PC-9 (cell line): ENCODE results near the gene ARHGDIB. TPM values are rescaled to one million over a fixed set of nuclear protein-coding genes. Genes with fewer than 3 reads are reported as not detected.

ENCODE experiments used
- BruUV-seq: library from RNA; stranded (reverse); fragments of 400-500 nt; replicated peaks from 2 replicates; lab custom pipeline; 2021; lab: Mats Ljungman, UMichigan
- CTCF ChIA-PET: fragments of 300-600 bp; sonication (Branson Sonifier 250); formaldehyde crosslinking; loops from one replicate; lab custom pipeline; 2022; ENCODE audit warnings: antibody characterized with exemption; lab: Charles Lee
- POLR2A ChIA-PET: fragments of 300-600 bp; sonication (Branson Sonifier 250); formaldehyde crosslinking; loops from one replicate; lab custom pipeline; 2022; ENCODE audit warnings: antibody characterized with exemption; ENCODE audit not compliant: unreplicated experiment; lab: Charles Lee
- DNase-seq, 2 experiments: peaks; one replicate each; pipeline versions ENCODE4 v3.0.0 to v3.0.0-alpha.2; 2015 to 2022; ENCODE audit warnings: mixed read lengths in 1 of 2
- H2AFZ ChIP-seq: fragments of 200-600 bp; sonication (generic); 2 replicates; pipeline ENCODE4 v1.8.1; 2017; ENCODE audit warnings: antibody characterized with exemption
- H3F3A ChIP-seq: fragments of 200-600 bp; sonication (generic); 2 replicates; pipeline ENCODE4 v1.8.1; 2017; ENCODE audit warnings: antibody characterized with exemption, mild to moderate bottlenecking, low read depth; ENCODE audit not compliant: insufficient read depth
- H3K27ac ChIP-seq: fragments of 200-600 bp; sonication (generic); 2 replicates; pipeline ENCODE4 v1.6.1; 2016; ENCODE audit warnings: mixed run types
- H3K27me3 ChIP-seq: fragments of 200-600 bp; sonication (generic); 2 replicates; pipeline ENCODE4 v1.6.1; 2016; ENCODE audit warnings: low read depth, mixed run types; ENCODE audit not compliant: insufficient read depth
- H3K36me3 ChIP-seq: fragments of 200-600 bp; sonication (generic); 2 replicates; pipeline ENCODE4 v1.6.1; 2016; ENCODE audit warnings: low read depth, mixed run types
- H3K4me1 ChIP-seq: fragments of 200-600 bp; sonication (generic); replicated peaks from 2 replicates; pipeline ENCODE4 v1.6.1; 2016; ENCODE audit warnings: mixed run types; ENCODE audit not compliant: insufficient read depth
- H3K4me2 ChIP-seq: fragments of 200-600 bp; sonication (generic); 2 replicates; pipeline ENCODE4 v1.6.1; 2017; ENCODE audit warnings: mixed run types
- H3K4me3 ChIP-seq: fragments of 200-600 bp; sonication (generic); 2 replicates; pipeline ENCODE4 v1.6.1; 2016; ENCODE audit warnings: mixed run types
- H3K79me2 ChIP-seq: fragments of 200-600 bp; sonication (generic); 2 replicates; pipeline ENCODE4 v1.6.1; 2017; ENCODE audit warnings: low read depth, mixed run types
- H3K9me2 ChIP-seq: fragments of 200-600 bp; sonication (generic); 2 replicates; pipeline ENCODE4 v1.8.1; 2017; ENCODE audit warnings: mild to moderate bottlenecking; ENCODE audit not compliant: insufficient read depth
- H3K9me3 ChIP-seq: fragments of 200-600 bp; sonication (generic); 2 replicates; pipeline ENCODE4 v1.8.1; 2016; ENCODE audit warnings: low read depth; ENCODE audit not compliant: insufficient read depth
- H4K20me1 ChIP-seq: fragments of 200-600 bp; sonication (generic); 2 replicates; pipeline ENCODE4 v1.8.1; 2017; ENCODE audit not compliant: insufficient read depth
- EZH2 ChIP-seq: fragments of 200-600 bp; sonication (generic); IDR thresholded peaks from 2 replicates; pipeline ENCODE4 v1.8.0; 2017; ENCODE audit warnings: antibody characterized with exemption, low read depth
- intact Hi-C: fragments of 100-400 bp; cut with micrococcal nuclease; formaldehyde crosslinking; loops from one replicate; pipeline ENCODE4 v1.10.0; 2022; ENCODE audit not compliant: unreplicated experiment
- total RNA-seq: library from RNA; stranded (reverse); gene quantifications from 2 replicates; pipeline ENCODE4 v1.2.3, GENCODE V29; 2021
- TF ChIP-seq, protein P1 (sequence below): fragments of 200-600 bp; sonication (generic); conservative IDR thresholded peaks from 2 replicates; pipeline ENCODE4 v1.6.1; 2017; ENCODE audit warnings: mixed run types, antibody characterized with exemption, mild to moderate bottlenecking, moderate library complexity

The ARHGDIB gene
- total RNA-seq, 1 experiment from 2014 or later: 470 TPM

DNA sequence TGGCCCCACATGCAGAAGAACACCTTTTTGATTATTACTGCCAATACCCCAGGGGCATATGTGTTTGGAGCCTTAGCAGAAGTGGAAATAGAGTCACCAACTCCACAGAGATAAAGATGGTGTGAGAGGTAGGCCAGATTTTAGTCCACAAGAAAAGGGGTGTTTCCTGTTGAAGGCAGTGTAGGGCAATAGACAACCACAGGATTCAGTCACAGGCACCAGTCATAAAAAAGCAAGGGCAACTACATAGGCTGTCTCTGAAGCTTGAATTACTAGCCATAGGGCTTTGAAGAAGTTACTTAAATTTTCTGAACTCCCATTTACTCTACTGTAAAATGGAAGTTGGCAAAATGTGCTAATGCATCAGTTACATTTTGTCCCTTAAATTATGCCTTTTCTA, 41.9 kb downstream of the ARHGDIB start:
- Histone ChIP-seq H3K9me2 (no peaks in the 10 kb centered on the region), H3K79me2 (no peaks in the 10 kb centered on the region), H3K27me3 (no peaks in the 10 kb centered on the region), H3K36me3 (no peaks in the 10 kb centered on the region), H3F3A (no peaks in the 10 kb centered on the region), H3K4me3 (no peak overlapping the region), H3K4me1 (no peaks in the 10 kb centered on the region), H3K27ac (no peak overlapping the region), H2AFZ (no peak overlapping the region), H3K4me2 (no peak overlapping the region), H3K9me3 (peaks cover 11% of the 10 kb centered on the region; the same call in 1 of the 2 replicates), H4K20me1 (no peaks in the 10 kb centered on the region)
- no peak for DNase-seq
- POLR2A ChIA-PET: no interaction called here
- CTCF ChIA-PET: no interaction called here
- no peak for TF ChIP-seq EZH2
- TF ChIP-seq, protein P1, sequence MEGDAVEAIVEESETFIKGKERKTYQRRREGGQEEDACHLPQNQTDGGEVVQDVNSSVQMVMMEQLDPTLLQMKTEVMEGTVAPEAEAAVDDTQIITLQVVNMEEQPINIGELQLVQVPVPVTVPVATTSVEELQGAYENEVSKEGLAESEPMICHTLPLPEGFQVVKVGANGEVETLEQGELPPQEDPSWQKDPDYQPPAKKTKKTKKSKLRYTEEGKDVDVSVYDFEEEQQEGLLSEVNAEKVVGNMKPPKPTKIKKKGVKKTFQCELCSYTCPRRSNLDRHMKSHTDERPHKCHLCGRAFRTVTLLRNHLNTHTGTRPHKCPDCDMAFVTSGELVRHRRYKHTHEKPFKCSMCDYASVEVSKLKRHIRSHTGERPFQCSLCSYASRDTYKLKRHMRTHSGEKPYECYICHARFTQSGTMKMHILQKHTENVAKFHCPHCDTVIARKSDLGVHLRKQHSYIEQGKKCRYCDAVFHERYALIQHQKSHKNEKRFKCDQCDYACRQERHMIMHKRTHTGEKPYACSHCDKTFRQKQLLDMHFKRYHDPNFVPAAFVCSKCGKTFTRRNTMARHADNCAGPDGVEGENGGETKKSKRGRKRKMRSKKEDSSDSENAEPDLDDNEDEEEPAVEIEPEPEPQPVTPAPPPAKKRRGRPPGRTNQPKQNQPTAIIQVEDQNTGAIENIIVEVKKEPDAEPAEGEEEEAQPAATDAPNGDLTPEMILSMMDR: no peak
- intact Hi-C loops: no loop called here
- no TSS peak for BruUV-seq

DNA sequence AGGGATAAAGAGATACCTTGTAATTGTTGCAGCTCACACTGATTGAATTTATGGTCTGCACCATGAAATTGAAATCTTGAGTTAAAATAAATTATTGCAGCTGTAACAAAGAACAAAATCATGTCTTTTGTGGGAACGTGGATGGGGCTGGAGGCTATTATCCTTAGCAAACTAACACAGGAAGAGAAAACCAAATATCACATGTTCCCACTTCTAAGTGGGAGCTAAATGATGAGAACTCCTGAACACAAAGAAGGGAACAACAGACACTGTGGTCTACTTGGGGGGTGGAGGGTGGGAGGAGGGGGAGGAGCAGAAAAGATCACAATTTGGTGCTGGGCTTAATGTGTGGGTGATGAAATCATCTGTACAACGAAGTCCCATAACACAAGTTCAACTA, 45.7 kb downstream of the ARHGDIB start:
- intact Hi-C loops: no loop called here
- Histone ChIP-seq H3K27ac (no peak overlapping the region), H4K20me1 (no peaks in the 10 kb centered on the region), H3K79me2 (no peaks in the 10 kb centered on the region), H3K27me3 (no peaks in the 10 kb centered on the region), H3K9me2 (no peaks in the 10 kb centered on the region), H3K4me3 (no peak overlapping the region), H3F3A (peaks cover 14% of the 10 kb centered on the region; the same call in 1 of the 2 replicates), H3K9me3 (0 out of 2 replicates have a peak, but pooled peaks cover 7% of the 10 kb centered on the region), H3K4me2 (no peak overlapping the region), H3K36me3 (no peaks in the 10 kb centered on the region), H3K4me1 (peaks cover 20% of the 10 kb centered on the region), H2AFZ (no peak overlapping the region)
- POLR2A ChIA-PET: no interaction called here
- CTCF ChIA-PET: no interaction called here
- TF ChIP-seq, protein P1: no peak
- TF ChIP-seq EZH2: no peak
- no peak for DNase-seq
- no TSS peak for BruUV-seq

- peak overlapping the region; percentile 43 for H3K27ac ChIP-seq
- POLR2A ChIA-PET: interaction anchor here (0.6 to 0.7 kb wide), 3 partner anchors 136 to 695 kb away, joined by 3 to 4 read pairs (median 3); no protein-coding TSS in a partner anchor
Measured at GRCh38 chr12:14913381-14913781, 48.0 kb downstream of the ARHGDIB start.

More at GRCh38 chr12:14913381-14913781, 48.0 kb downstream of the ARHGDIB start:
- Histone ChIP-seq H4K20me1 (no peaks in the 10 kb centered on the region), H2AFZ (no peak overlapping the region), H3F3A (peaks cover 25% of the 10 kb centered on the region; the same call in 1 of the 2 replicates), H3K27me3 (no peaks in the 10 kb centered on the region), H3K79me2 (no peaks in the 10 kb centered on the region), H3K4me1 (peaks cover 32% of the 10 kb centered on the region), H3K4me3 (no peak overlapping the region), H3K9me2 (no peaks in the 10 kb centered on the region), H3K4me2 (peak overlapping the region; percentile 31), H3K9me3 (peaks cover 13% of the 10 kb centered on the region; the same call in 1 of the 2 replicates), H3K36me3 (no peaks in the 10 kb centered on the region)
- CTCF ChIA-PET: interaction anchor here (1.4 kb wide), 1 partner anchor 27 kb away, joined by 3 read pairs; no protein-coding TSS in a partner anchor
- intact Hi-C loops: no loop called here
- TF ChIP-seq, protein P1: no peak
- no peak for TF ChIP-seq EZH2
- DNase-seq: peak; percentile 62 to 79
- no TSS peak for BruUV-seq
